Naive B cell (primary cell): Measurements from ENCODE around the gene MEI4. TPM values are rescaled to one million over a fixed set of nuclear protein-coding genes. Genes with fewer than 3 reads are reported as not detected.

ENCODE experiments used
- ATAC-seq, 2 donors: fragments of 150-1000 bp; cut with Tn5 transposase; 2 replicates each; pipeline ENCODE4 v1.10.0; 2021; ENCODE audit warnings: low read depth in 2 of 2, mild to moderate bottlenecking in 2 of 2, moderate library complexity in 2 of 2
- DNase-seq: peaks from one replicate; pipeline ENCODE4 v3.0.0; 2022
- H3K27ac Mint-ChIP-seq, 6 donors: one replicate each; pipeline ENCODE4 v1.8.0; 2020 to 2022; ENCODE audit warnings: mild to moderate bottlenecking in 6 of 6, mixed read lengths in 6 of 6, moderate library complexity in 5 of 6, inconsistent platforms in 2 of 6
- H3K27me3 Mint-ChIP-seq, 3 donors: one replicate each; pipeline ENCODE4 v1.8.0; 2021 to 2022; ENCODE audit warnings: mixed read lengths in 3 of 3, mild to moderate bottlenecking in 1 of 3
- H3K36me3 Mint-ChIP-seq, 2 donors: one replicate each; pipeline ENCODE4 v1.8.0; 2020 to 2022; ENCODE audit warnings: mixed read lengths in 2 of 2, inconsistent platforms in 1 of 2, mild to moderate bottlenecking in 1 of 2
- H3K4me1 Mint-ChIP-seq, 3 donors: one replicate each; pipeline ENCODE4 v1.8.0; 2020 to 2022; ENCODE audit warnings: mixed read lengths in 3 of 3, inconsistent platforms in 1 of 3, mild to moderate bottlenecking in 1 of 3, moderate library complexity in 1 of 3
- H3K4me3 Mint-ChIP-seq, 8 donors: one replicate each; pipeline ENCODE4 v1.8.0; 2020 to 2022; ENCODE audit warnings: mild to moderate bottlenecking in 8 of 8, mixed read lengths in 8 of 8, moderate library complexity in 8 of 8, inconsistent platforms in 2 of 8
- H3K9me3 Mint-ChIP-seq, 7 donors: one replicate each; pipeline ENCODE4 v1.8.0; 2020 to 2022; ENCODE audit warnings: mixed read lengths in 7 of 7, mild to moderate bottlenecking in 5 of 7, inconsistent platforms in 2 of 7, moderate library complexity in 1 of 7
- polyA plus RNA-seq, 6 donors: library from polyadenylated mRNA; unstranded; fragments of 300-500 nt; fragmentation: Illumina TruSeq; gene quantifications; one replicate each; pipeline ENCODE4 v1.2.3, GENCODE V29; 2021; ENCODE audit warnings: low read depth in 6 of 6

The MEI4 gene, protein sequence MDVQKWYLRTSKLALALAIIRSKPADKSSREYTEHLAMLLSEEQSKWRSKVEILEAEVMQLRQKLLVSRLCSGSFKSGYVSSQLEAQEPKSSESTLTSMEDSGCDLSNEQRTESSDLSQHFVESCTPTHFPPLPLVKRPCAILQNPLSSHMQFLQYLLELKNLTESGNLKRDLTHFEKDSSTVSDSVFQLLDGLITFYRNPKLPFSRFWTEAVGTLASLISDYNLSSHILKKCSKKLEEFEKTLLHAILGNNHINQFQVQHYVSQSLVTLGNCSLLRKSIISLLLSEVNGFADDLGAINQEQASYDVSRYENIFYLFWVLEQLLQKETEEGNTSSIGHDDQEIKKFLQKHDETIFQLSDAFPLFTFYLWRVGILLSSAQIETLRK
- polyA plus RNA-seq, result under 1 TPM in 1 of 6 donors, not detected in 5; 0.14 TPM

GRCh38 chr6:77652739-77653138 is at the start of gene MEI4:
Gene MEI4 (plus strand): TSS chr6:77653039. CDS start chr6:77690672, 37,633 bp downstream.
- DNase-seq, result no peak
- H3K27me3 Mint-ChIP-seq, result peaks cover 9 to 16% (median 14%) of the 10 kb centered on the region in 3 donors
- no peak within 1 kb of the TSS for H3K27ac Mint-ChIP-seq
- peaks cover 0 to 2% (median 0%) of the 10 kb centered on the region in 3 donors for H3K4me1 Mint-ChIP-seq
- peaks cover 0 to 6% (median 0%) of the 10 kb centered on the region in 7 donors for H3K9me3 Mint-ChIP-seq
- no peak for ATAC-seq
- no peak within 1 kb of the TSS for H3K4me3 Mint-ChIP-seq
- no peaks in the 10 kb centered on the region for H3K36me3 Mint-ChIP-seq

DNA sequence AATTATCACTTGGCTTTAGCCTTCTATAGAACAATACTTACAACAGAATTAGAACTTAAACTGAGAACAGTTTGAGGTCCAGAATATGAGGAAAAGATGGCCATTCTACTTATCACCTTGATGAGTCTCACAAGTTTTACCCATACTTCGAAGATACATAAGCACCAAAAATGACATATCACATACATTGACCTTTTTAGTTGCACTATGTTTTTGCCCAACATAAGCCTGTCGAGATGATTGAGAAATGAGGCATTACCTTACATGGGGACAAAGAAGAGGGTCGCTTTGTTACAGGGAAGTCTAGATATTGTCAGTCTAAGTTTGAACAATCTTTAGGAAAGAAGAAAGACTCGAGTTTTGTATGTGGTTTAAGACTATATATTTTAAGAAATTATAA is 48.4 kb upstream of the MEI4 start:
- Mint-ChIP-seq H3K4me3 (no peak overlapping the region), H3K9me3 (peaks cover 0 to 26% (median 8%) of the 10 kb centered on the region in 7 donors), H3K4me1 (no peaks in the 10 kb centered on the region), H3K27me3 (no peaks in the 10 kb centered on the region), H3K36me3 (no peaks in the 10 kb centered on the region), H3K27ac (no peak overlapping the region)
- DNase-seq, result no peak
- no peak for ATAC-seq

GRCh38 chr6:77607004-77607403 is 45.8 kb upstream of the MEI4 start:
- Mint-ChIP-seq H3K36me3 (no peaks in the 10 kb centered on the region), H3K27ac (no peak overlapping the region), H3K4me1 (no peaks in the 10 kb centered on the region), H3K27me3 (no peaks in the 10 kb centered on the region), H3K4me3 (no peak overlapping the region), H3K9me3 (peaks cover 0 to 20% (median 5%) of the 10 kb centered on the region in 7 donors)
- no peak for DNase-seq
- no peak for ATAC-seq

GRCh38 chr6:77609106-77609505 is 43.7 kb upstream of the MEI4 start:
- H3K4me3 Mint-ChIP-seq, result no peak overlapping the region
- ATAC-seq (no peak), DNase-seq (no peak)
- H3K27ac Mint-ChIP-seq, result no peak overlapping the region
- H3K4me1 Mint-ChIP-seq, result no peaks in the 10 kb centered on the region
- no peaks in the 10 kb centered on the region for H3K36me3 Mint-ChIP-seq
- no peaks in the 10 kb centered on the region for H3K27me3 Mint-ChIP-seq
- peaks cover 0 to 25% (median 5%) of the 10 kb centered on the region in 7 donors for H3K9me3 Mint-ChIP-seq

DNA sequence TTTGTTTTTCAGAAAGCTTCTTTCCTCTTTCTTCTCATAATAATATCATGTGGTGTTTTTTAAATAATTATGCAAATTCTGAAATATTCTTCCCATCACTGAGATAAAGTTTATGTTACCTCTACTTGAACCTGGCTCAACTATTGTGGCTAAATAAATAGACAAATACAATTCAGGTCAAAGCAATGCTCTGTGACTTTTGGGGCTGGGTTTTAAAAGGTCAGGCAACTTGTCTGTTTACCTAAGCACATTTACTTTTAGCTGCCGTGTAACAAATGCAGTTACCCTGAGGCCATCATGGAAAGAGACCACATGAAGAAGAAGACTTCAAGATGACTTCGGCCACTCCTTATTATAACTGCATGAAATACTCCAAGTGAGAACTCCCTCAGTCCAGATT is 33.7 kb upstream of the MEI4 start:
- no peak overlapping the region for H3K27ac Mint-ChIP-seq

GRCh38 chr6:77620278-77620882 is 32.5 kb upstream of the MEI4 start:
- Mint-ChIP-seq H3K27me3 (no peaks in the 10 kb centered on the region), H3K4me1 (no peaks in the 10 kb centered on the region)

More for the DNA sequence above, 33.7 kb upstream of the MEI4 start:
- Mint-ChIP-seq H3K36me3 (no peaks in the 10 kb centered on the region), H3K27me3 (no peaks in the 10 kb centered on the region), H3K4me1 (no peaks in the 10 kb centered on the region), H3K4me3 (no peak overlapping the region), H3K9me3 (peaks cover 0 to 18% (median 4%) of the 10 kb centered on the region in 7 donors)
- DNase-seq (no peak), ATAC-seq (no peak)

DNA sequence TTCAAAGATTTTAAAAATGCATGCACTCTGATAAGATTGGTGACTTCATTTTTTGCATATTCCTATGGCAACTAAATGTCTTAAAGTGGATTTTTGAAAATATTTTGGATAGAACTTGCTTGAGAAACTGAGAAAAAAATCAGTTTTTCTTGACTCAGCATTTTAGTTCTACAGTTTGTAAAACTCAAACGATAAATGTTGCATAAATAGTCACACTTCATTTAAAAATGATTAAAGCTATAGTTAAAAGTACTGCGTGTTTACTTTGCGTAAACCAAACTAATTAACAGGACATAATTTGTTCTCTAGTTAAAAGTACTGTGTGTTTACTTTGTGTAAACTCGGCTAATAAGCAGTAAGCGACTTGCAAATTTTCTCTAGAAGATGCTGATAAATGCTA is 28.3 kb upstream of the MEI4 start:
- Mint-ChIP-seq H3K27ac (no peak overlapping the region), H3K4me1 (no peaks in the 10 kb centered on the region), H3K27me3 (no peaks in the 10 kb centered on the region), H3K4me3 (no peak overlapping the region), H3K36me3 (no peaks in the 10 kb centered on the region), H3K9me3 (peaks cover 0 to 11% (median 5%) of the 10 kb centered on the region in 7 donors)
- no peak for ATAC-seq
- no peak for DNase-seq

More at GRCh38 chr6:77620278-77620882, 32.5 kb upstream of the MEI4 start:
- no peak for DNase-seq
- Mint-ChIP-seq H3K36me3 (no peaks in the 10 kb centered on the region), H3K9me3 (peaks cover 0 to 18% (median 4%) of the 10 kb centered on the region in 7 donors), H3K4me3 (no peak overlapping the region), H3K27ac (no peak overlapping the region)
- no peak for ATAC-seq

DNA sequence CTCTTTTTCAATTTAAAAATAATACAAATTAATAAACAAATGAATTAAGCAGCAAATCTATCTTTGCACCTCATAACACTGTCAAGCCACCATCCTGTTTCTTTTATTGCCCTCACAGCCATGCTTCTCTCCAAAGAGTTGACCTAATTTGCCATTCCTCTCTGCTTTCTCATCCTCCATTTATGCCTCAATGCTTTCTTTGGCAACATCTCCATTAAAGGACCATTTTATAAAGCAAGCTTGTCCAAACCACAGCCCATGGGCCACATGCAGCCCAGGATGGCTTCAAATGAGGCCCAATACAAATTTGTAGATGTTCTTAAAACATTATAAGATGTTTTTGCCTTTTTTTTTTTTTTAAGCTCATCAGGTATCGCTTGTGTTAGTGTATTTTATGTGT is 26.4 kb upstream of the MEI4 start:
- Mint-ChIP-seq H3K4me1 (no peaks in the 10 kb centered on the region), H3K36me3 (no peaks in the 10 kb centered on the region), H3K27me3 (no peaks in the 10 kb centered on the region), H3K27ac (peak overlapping the region in 1 of 6 donors; percentile 65), H3K4me3 (no peak overlapping the region), H3K9me3 (peaks cover 0 to 11% (median 5%) of the 10 kb centered on the region in 7 donors)
- DNase-seq, result no peak
- no peak for ATAC-seq

GRCh38 chr6:77630014-77630413 is 22.8 kb upstream of the MEI4 start:
- Mint-ChIP-seq H3K27me3 (no peaks in the 10 kb centered on the region), H3K4me3 (no peak overlapping the region), H3K4me1 (no peaks in the 10 kb centered on the region), H3K36me3 (no peaks in the 10 kb centered on the region), H3K9me3 (peaks cover 0 to 11% (median 5%) of the 10 kb centered on the region in 7 donors), H3K27ac (no peak overlapping the region)
- ATAC-seq (no peak), DNase-seq (no peak)

DNA sequence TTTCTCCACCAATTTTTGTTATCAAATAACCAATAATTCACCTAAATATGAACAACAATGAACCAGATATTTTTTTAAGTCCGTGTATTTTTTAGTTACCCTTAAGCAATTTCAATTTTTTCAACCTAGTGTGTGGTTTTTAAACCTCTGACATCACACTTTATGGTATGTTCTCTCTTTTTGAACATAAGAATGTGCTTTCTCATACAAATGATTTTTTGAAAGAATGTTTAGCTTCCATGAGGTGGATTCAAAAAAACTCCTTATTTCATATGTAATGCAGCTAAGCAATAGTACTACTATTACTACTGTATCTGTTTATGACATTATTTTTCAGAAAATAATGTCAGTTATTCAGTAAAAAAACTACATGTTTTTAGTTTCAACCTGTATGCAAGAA is 19.4 kb upstream of the MEI4 start:
- DNase-seq, result no peak
- no peak overlapping the region for H3K27ac Mint-ChIP-seq
- no peak overlapping the region for H3K4me3 Mint-ChIP-seq
- no peaks in the 10 kb centered on the region for H3K4me1 Mint-ChIP-seq
- H3K36me3 Mint-ChIP-seq, result no peaks in the 10 kb centered on the region
- peaks cover 0 to 9% (median 0%) of the 10 kb centered on the region in 7 donors for H3K9me3 Mint-ChIP-seq
- no peak for ATAC-seq
- no peaks in the 10 kb centered on the region for H3K27me3 Mint-ChIP-seq

DNA sequence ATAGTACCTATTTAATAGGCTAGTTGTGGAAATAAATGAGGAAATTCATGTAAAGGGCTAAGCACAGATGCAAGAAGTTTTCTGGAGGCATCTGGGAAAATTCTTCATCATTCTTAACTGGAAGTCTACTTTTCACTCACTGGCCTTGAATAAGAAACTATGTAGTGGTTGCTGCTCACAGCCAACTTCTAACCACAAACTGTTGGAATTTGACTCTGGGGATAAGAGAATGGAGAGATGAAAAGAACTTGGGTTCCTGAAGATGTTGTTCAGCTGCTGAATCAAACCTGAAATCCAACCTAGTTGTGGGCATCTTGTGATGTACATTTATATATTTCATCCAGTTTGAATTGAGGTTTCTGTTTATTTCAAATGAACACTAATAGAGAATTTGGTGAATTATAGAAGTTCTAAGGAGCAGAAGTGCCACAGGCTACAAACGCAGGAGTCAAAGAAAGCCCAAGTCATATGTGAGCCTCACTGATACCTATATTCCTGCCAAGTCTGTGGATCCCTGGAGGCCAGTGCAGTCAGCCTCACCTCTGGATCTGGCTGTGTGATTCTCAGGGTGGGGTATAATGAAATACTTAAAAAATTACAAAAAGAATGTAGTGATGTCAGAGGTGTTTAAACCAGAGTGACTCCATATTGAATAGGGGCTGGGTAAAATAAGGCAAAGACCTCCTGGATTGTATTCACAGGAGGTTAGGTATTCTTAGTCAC is 18.7 kb upstream of the MEI4 start:
- no peak for DNase-seq
- Mint-ChIP-seq H3K27me3 (no peaks in the 10 kb centered on the region), H3K4me1 (no peaks in the 10 kb centered on the region), H3K9me3 (peaks cover 0 to 5% (median 0%) of the 10 kb centered on the region in 7 donors), H3K4me3 (no peak overlapping the region), H3K36me3 (no peaks in the 10 kb centered on the region), H3K27ac (no peak overlapping the region)
- no peak for ATAC-seq

DNA sequence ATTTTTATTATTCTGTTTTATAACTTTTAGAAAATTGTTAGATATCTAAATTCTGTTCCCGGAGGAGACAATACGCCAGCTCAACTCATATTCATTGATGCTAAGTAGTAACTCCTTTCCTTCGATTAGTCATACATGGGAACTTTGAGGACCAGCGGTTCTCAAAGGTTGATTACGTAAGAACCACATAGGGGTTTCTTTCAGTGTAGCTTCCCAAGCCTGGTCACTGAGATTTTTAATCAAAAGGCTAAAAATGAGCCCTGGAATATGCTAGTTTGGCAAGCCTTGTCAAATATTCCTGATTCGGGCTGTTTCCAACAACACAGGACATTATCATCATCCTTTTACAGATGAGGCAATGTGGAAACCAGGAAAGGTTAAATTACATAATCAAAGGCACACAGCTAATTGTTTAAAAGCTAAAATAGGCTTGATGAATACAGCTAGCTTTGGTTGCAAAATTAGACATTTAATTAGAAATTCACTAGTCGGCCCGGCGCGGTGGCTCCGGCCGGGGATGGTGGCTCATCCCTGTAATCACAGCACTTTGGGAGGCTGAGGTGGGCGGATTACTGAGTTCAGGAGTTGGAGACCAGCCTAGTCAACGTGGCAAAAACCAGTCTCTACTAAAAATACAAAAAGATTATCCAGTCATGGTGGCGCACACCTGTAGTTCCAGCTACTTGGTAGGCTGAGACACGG is 14.6 kb upstream of the MEI4 start:
- Mint-ChIP-seq H3K4me3 (no peak overlapping the region), H3K9me3 (peaks cover 0 to 5% (median 0%) of the 10 kb centered on the region in 7 donors), H3K27ac (no peak overlapping the region), H3K36me3 (no peaks in the 10 kb centered on the region), H3K4me1 (no peaks in the 10 kb centered on the region), H3K27me3 (no peaks in the 10 kb centered on the region)
- DNase-seq (no peak), ATAC-seq (no peak)

GRCh38 chr6:77644102-77644705 is 8.6 kb upstream of the MEI4 start:
- Mint-ChIP-seq H3K36me3 (no peaks in the 10 kb centered on the region), H3K4me1 (peaks cover 0 to 2% (median 0%) of the 10 kb centered on the region in 3 donors), H3K4me3 (no peak overlapping the region), H3K9me3 (no peaks in the 10 kb centered on the region), H3K27ac (no peak overlapping the region), H3K27me3 (peaks cover 6 to 8% (median 7%) of the 10 kb centered on the region in 3 donors)
- ATAC-seq, result no peak
- DNase-seq, result no peak
